Measurements from ENCODE around the gene PAQR6.

The PAQR6 gene

DNA sequence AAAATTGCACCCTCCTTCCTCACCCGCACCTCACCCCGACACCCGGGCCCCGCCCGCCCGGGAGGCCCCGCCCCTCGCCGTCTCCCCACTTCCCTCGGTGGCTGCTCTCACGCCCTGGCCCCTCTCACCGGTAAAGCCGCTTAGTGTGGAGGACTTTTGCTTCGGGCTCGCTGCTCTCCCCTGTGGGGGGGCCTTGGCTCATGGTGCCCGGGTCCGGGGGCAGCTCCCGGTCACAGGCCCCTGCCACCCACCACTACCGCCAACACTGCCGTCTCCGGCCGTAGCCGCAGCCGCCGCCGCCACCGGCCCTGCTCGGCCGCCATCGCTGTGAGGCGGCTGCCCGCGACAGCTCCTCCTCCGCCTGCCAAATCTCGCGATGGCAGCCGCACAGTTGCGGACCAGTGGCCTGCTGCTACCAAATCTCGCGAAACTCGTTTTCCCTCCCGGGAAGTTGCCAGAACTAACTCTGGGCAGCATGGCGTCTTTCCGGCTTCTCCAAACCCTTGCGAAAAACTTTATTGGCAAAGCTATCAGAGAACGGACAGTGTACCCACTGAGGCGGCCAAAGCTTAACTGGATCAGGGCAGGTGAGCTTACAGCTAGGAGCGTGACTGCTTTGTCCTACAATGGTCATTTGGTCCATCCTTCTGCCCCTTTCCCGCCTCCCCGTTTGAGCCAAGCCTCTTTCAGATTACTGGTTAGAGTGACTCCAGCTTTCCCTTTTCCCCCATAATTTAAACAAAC lies 34.8 kb upstream of the PAQR6 start, which contains the start of gene SMG5:
SMG5 (minus strand) TSS at position 347 of the 744 bp plus-strand sequence; CDS start at position 202, 145 bp downstream.
- DNase-seq (ENCODE audit: low spot score) = peak; percentile 96
- in situ Hi-C loops (cut with MboI; ENCODE audit: low pct_unique_long_range_greater_than_20kb, low sequenced_read_pairs, unreplicated experiment) = no loop called here
- TF ChIP-seq, protein P1, sequence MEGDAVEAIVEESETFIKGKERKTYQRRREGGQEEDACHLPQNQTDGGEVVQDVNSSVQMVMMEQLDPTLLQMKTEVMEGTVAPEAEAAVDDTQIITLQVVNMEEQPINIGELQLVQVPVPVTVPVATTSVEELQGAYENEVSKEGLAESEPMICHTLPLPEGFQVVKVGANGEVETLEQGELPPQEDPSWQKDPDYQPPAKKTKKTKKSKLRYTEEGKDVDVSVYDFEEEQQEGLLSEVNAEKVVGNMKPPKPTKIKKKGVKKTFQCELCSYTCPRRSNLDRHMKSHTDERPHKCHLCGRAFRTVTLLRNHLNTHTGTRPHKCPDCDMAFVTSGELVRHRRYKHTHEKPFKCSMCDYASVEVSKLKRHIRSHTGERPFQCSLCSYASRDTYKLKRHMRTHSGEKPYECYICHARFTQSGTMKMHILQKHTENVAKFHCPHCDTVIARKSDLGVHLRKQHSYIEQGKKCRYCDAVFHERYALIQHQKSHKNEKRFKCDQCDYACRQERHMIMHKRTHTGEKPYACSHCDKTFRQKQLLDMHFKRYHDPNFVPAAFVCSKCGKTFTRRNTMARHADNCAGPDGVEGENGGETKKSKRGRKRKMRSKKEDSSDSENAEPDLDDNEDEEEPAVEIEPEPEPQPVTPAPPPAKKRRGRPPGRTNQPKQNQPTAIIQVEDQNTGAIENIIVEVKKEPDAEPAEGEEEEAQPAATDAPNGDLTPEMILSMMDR (IDR thresholded peaks at IDR 0.05; ENCODE audit: extremely low read depth, insufficient read depth, missing control alignments) = no peak

DNA sequence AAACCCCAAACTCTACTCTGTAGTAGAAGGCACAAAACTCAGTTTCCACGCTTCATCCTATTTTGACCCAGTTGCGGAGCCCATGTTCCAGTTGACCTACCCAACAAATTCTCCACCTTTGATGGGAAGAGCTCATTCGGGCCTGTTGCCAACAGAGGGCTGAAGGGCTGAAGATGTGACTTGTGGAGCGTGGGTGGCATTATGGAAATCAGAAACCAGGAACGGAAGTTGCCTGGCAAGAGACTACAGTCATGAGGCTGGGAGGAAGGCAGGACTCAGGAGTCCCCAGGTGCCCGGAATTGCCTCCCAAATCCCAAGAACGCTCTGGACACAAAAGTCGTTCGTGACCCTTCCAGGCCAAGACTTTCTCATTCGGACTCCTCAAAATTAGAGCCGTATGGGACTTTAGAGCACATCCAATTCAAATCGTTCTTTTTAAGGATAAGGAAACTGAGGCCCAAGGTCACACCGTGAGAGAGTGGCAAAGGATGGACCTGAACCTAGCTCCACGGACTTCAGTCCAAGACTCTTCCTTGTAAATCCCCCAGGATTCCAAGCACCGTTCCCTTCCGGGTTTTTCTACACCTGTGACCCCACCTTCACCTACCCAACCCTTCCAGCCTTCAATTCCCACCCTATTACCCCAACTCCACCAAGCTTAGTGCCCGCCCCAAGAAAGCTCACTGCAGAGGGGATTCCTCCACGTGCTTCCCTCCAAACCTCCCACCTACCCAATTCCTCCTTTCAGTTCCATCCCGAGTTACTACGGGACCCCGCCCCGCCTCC lies 34.0 kb upstream of the PAQR6 start:
- TF ChIP-seq, protein P1 (IDR thresholded peaks at IDR 0.05; ENCODE audit: extremely low read depth, insufficient read depth, missing control alignments) = no peak
- in situ Hi-C loops (cut with MboI; ENCODE audit: low pct_unique_long_range_greater_than_20kb, low sequenced_read_pairs, unreplicated experiment) = no loop called here
- DNase-seq (ENCODE audit: low spot score) = no peak

DNA sequence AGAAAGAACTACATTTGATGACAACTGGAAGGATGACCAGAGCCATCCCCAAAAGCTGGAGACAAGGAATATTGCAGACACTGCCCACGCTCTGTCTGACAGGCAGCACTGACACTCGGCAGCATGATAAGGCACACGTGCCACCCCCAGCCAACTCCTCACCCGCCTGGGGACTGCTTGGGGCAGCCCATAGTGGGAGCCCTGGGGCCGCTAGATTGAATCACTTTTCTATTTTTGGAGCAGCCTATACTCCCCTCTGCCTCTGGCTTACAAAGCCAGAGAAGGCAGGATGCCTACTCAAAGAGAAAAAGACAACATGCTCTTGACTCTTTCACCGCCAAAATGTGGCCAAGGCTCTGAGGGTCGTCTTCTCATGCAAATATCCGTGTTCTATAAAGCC lies 33.4 kb upstream of the PAQR6 start:
- DNase-seq (ENCODE audit: low spot score) = peak; percentile 68
- in situ Hi-C loops (cut with MboI; ENCODE audit: low pct_unique_long_range_greater_than_20kb, low sequenced_read_pairs, unreplicated experiment) = no loop called here
- TF ChIP-seq, protein P1 (IDR thresholded peaks at IDR 0.05; ENCODE audit: extremely low read depth, insufficient read depth, missing control alignments) = peak; percentile 16

DNA sequence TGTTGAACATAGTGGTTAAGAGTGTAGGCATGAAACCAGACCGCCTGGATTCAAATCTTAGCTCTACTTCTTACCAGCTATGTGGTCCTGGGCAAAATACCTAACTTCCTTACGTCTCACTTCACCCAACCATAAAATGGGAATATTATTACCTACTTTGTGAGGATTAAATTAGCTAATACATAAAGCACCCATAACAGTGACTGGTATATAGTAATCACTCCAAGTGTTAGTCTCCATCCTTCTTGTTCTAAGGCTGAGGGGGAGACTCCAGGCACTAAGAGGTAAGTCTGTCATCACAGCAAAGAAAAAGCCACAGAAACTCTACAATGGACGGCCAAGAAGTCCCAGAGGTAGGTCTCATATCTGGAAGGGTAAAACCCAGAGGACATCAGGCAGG lies 32.0 kb upstream of the PAQR6 start:
- DNase-seq (ENCODE audit: low spot score) = no peak

DNA sequence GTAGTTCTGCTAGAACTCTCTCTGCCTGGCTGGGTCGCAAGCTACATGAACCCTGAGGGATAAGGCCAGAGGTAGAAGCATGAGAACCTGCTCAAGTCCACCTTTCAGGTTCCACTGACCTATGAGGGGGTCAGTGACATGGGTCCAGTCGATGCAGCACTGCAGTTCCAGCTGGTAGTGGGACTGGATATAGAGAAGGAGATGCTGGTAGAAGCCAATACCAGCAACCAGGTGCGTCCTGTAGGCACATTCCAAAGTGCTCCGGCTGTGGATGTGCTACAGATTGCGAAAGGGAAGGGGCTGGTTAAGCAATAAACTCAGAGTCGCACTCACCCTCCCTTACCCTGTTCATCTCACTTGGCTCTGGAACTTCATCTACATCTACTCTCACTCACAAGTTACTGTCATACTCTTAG lies 29.1 kb upstream of the PAQR6 start:
- DNase-seq (ENCODE audit: low spot score) = no peak
- TF ChIP-seq, protein P1 (IDR thresholded peaks at IDR 0.05; ENCODE audit: extremely low read depth, insufficient read depth, missing control alignments) = no peak
- in situ Hi-C loops (cut with MboI; ENCODE audit: low pct_unique_long_range_greater_than_20kb, low sequenced_read_pairs, unreplicated experiment) = no loop called here

More for the DNA sequence above, 32.0 kb upstream of the PAQR6 start:
- in situ Hi-C loops (cut with MboI; ENCODE audit: low pct_unique_long_range_greater_than_20kb, low sequenced_read_pairs, unreplicated experiment) = no loop called here
- TF ChIP-seq, protein P1 (IDR thresholded peaks at IDR 0.05; ENCODE audit: extremely low read depth, insufficient read depth, missing control alignments) = no peak

DNA sequence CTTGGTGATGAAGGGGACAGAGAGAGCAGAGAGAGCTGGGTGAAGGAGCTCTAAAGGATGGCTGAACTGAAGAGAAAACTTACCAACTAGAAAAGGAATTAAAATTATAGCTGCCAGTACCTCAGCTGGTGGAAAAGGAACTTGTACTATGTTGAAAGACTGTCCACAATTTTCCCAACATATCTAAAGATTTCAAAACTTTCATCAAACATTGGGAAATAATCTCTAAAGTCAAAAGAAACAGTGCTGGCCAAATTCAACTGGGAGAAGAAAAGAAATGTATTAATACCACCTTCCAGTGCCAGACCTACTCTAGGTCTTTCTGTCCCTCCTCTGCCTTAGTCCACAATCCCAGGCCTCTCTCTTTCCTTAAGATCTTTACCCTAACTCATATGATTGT lies 28.7 kb upstream of the PAQR6 start:
- TF ChIP-seq, protein P1 (IDR thresholded peaks at IDR 0.05; ENCODE audit: extremely low read depth, insufficient read depth, missing control alignments) = no peak
- in situ Hi-C loops (cut with MboI; ENCODE audit: low pct_unique_long_range_greater_than_20kb, low sequenced_read_pairs, unreplicated experiment) = no loop called here
- DNase-seq (ENCODE audit: low spot score) = no peak
